ENCODE data around the gene THEM4.

The THEM4 gene

DNA sequence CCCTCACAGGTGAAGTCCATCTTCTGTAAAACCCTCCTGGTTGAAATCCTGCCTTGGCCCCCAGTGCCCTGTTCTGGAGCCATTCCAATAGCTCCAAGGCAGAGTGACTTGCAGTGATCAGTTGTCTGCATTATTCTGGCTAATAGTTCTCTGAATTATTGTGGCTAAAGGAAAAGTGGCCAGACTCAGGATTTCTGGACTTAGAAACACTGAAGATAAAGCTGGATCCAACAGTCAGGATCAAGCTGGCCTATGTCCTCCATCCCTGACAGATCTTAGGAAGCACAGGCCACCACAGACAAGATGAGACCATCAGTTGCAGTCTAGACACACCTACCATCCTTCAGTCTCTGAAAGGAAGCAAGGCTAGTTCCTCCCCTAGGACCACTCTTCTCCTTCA lies 68.9 kb downstream of the THEM4 start:
- peak overlapping the region; percentile 86 for H3K27ac ChIP-seq

DNA sequence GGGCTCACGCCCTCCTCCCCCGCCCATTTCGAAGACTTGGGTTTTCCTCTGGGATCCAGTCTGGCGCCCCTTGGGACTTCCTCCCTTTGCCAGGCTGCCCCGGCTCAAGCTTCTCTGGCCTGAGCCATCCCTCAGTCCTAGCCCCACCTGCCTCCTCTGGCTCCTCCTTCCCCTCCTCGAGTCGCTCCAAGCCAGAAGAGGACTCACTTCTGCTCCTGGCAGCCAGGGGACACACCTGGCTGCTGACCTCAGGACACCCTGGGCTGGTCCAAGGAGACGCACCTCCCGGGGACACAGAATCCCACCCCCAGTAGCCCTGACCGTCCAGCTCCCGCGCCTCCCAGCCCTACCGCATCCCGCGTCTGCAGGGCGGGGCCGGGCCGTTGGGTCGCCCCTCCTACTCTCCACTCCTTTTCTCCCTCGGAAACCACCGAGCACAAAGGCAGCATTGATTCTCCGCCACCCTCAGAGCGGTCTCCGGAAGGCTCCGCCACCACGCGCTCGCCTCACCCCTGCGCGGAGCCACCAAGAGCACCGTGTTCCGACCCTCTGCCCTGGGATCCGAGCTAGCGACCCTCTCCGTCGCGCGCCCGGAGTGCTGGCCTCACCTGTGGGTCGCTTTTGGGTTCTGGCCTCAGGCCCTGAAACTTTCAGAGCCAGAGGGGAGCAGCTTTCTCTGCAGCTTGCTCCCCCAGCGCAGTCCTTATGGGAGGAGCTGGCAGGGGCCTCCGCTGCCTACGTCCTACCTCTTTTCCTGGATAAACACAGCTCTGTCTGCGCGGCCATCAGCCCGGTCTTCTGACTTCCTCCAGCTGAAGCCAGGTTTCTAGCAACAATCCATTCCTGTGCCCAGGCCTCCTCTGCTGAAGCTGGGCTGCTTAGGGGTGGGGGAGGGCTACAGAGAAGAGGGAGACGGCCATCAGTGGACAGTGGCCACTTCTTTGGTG lies 69.6 kb downstream of the THEM4 start, which contains the start of gene C2CD4D:
Gene C2CD4D (minus strand): TSS at position 364 of the 947 bp plus-strand sequence. CDS start 831 bp downstream, outside the sequence.
- peak within 1 kb of the TSS; percentile 86 for H3K27ac ChIP-seq
- DNase-seq (ENCODE audit: low read depth, low spot score) = no peak

More for the DNA sequence above, 68.9 kb downstream of the THEM4 start:
- no peak for DNase-seq (ENCODE audit: low read depth, low spot score)

DNA sequence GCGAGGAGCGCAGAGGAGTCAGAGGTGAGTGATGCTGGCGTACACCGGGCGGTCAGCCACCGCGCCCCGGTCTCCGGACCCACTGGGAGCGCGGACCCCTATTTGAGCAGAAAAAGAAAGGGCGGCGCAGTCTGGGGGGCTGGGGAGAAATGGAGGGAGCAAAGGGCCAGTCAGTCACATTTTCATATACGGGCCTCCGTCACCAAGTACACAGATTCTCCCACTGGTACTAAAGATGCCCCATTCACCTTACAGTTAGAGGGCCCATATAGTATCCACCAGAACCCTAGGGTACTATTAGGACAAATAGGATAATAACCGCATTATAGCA lies 70.3 kb downstream of the THEM4 start:
- H3K27ac ChIP-seq = peak overlapping the region; percentile 86
- no peak for DNase-seq (ENCODE audit: low read depth, low spot score)

DNA sequence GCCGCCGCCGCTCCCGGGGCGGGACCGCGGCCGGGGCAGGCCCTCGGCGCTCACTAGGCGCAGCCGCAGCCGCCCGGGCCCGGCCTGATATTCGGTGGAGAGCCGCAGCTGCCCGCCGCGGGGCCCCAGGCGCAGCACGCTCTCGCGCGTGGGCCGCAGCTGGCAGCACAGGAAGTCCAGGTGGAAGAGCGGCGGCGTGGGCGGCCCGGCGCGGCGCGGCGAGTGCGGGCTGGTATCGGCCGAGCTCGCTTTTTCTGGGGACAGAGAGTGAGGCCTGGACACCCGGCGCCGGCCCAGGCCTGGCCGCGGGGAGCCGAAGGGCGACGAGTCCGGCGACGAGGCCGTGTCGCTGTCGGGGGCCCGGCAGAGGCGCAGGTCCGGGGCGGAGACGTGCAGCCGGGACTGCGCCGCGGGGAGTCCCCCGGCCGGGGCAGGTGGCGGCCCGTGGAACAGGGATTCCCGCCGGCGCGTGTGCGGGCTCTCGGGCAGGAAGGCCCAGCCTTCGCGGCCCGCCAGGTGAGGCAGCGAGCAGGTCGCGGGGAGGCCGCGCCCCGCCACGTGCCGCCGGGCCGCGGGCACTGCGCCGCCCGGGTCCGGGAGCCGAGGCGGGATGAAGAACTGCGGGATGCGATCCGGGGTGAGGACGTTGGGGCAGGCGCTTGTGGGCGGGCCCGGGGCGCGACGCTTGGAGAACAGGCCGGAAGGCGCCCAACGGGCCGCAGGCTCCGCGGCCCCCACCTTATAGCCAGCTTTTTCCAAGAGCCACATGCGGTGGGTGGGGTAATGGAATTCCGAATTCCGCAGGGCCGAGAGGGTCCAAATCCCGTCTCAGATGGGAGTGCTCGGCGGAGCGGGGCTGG lies 70.9 kb downstream of the THEM4 start:
- peak overlapping the region; percentile 80 for H3K27ac ChIP-seq
- no peak for DNase-seq (ENCODE audit: low read depth, low spot score)

DNA sequence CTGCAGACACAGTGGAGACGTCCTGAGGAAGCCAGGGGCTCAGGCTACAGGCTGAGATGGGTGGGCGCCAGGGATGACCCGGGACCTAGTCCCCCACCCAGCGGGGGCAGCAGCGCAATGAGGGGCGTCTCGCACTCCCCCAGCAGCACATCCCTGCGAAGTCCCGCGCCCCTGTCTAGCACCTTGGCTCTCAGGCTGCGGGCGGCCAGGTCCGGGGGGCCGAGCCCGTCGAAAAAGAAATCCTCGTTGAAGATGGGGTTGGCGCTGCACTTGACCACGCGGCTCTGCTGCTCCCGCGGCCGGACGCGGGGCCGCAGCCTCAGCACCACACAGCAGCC lies 71.5 kb downstream of the THEM4 start:
- peak overlapping the region; percentile 80 for H3K27ac ChIP-seq
- DNase-seq (ENCODE audit: low read depth, low spot score) = no peak

DNA sequence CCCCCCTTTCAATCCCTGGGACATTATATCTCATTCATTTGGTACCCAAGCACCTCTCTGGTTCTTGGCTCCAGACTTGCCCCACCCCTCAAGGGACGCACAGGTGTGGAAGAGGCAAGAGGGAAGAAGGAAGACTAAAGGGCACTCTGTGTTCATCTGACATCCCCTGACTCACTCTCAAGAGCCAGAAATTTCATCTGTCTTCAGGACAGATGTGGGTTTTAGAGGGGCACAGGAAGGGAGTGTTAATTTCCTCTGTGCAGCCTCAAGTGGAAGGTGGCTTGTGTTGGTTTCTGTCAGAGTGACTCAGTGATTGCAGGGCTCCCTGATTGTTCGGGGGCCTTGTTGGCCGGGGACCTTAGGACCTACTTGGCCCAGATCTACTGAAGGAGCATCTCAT lies 72.1 kb downstream of the THEM4 start:
- DNase-seq (ENCODE audit: low read depth, low spot score) = no peak
- peak overlapping the region; percentile 80 for H3K27ac ChIP-seq

DNA sequence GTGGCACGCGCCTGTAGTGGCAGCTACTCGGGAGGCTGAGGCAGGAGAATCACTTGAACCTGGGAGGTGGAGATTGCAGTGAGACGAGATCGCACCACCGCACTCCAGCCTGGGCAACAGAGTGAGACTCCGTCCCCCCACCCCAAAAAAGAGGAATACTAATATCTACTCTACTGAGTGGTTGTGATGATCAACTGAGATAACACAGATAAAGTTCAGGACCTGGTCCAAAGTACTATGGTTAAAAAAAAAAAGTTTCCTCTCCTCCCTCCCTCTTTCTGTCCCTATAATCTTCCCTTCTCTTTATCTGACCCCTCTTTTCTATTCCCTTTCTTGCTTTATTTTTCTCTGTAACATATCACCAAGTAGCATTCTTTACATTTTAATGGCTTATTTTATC lies 73.7 kb downstream of the THEM4 start:
- no peak overlapping the region for H3K27ac ChIP-seq

DNA sequence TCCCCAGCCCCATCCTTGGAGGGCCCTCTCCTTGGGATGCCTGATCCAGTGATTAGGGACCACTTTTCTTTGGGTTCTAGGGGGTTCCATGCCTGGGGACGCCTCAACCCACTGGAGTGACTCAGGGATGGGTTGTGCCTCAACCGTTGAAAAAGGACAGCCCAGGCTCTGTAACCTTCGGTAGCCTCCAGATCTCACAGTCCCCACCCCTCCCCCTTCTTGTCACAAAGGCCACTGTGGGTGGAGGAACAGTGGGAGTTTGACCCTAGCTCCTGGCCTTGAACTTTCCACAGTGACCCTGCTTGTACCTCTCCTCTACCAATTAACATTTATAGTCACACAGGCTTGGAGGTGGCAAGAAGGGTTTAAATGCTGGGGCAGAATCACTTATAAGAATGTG lies 75.1 kb downstream of the THEM4 start:
- DNase-seq (ENCODE audit: low read depth, low spot score) = no peak
- H3K27ac ChIP-seq = no peak overlapping the region

More for the DNA sequence above, 73.7 kb downstream of the THEM4 start:
- no peak for DNase-seq (ENCODE audit: low read depth, low spot score)

DNA sequence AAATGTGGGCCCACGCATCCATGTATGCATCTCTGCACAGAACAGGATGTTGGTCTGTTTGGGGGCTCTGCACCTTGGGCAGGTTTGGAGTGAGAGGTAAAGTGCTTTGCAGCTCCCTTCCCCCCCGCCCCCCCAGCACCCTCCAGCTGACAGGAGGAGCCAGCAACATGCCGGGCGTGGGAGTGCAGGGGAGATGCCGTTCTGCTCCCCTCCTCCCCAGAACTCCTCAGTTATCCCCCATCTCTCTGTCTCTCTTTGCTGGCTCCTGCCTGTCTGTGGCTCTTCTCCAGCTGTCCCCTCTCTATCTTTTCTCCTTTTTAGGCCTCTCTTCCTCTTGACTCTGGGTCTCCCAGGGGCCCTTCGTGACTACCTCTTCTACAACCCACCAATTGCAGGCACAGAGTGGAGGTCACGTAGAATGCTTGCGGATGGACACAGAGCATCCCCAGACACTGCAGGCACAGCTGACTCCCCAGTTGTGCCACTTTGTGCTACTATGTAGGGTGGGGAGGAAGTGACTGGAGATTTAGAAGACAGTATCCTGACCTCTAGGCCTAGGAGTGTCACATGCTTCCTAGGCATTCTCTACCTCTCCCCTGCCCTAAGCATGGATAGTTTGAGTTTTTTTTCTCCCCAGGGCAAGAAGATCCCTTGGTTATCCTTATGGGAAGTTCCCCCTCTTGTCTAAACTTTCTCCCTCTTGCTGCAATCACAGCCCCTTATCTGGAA lies 76.0 kb downstream of the THEM4 start:
- H3K27ac ChIP-seq = no peak overlapping the region
- no peak for DNase-seq (ENCODE audit: low read depth, low spot score)

DNA sequence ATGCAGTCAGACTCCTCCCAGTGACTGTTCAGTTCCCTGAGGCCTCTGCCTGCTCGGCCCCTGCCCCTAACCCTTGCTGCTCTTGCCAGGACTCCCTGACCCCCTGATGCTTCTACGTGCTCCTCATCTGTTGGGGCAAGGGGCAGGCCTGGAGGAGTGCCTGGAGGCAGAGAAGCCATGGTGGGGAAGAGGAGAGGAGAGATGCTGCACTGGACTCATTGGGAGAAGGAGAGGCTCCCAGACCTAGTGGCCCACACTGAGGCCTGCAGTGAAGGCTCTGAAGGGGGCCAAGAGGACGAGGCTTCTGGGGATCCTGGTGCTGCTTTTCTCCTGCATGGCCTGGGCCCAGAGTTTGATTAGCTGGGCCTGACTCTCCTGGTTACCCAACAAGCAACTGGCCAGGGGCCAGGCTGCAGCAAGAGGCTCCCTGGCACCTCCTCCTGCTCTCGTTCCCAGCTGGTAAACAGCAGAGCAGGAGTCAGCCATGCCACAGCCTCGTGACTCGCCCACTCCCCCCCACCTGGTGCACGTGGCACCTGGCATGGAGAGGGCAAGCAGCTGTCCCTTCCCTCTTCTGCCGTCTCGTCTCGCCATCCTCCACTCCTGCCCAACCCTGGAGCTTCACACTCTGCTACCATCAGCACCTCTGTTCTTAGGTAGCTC lies 76.9 kb downstream of the THEM4 start:
- no peak for DNase-seq (ENCODE audit: low read depth, low spot score)
- H3K27ac ChIP-seq = no peak overlapping the region

DNA sequence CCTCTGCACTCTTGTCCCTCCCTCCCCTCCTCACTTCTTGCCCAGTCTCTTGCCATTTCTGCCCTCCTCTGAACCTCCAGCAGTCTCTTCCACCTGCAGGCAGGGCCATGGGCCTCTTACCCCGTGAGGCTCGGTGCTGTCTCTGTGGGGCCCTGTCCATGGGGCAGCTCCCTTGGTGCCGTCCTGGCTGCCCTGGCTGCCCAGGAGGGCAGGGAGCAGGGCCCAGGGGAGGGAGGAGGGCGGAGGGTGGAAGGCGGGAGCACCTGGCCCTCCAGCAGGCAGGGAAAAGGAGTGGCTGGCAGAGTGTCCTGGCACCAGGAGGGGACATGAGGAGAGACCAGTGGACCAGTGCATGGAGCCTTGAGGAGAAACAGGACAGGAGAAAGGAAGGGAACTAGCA lies 77.7 kb downstream of the THEM4 start, which contains the start of gene RORC:
Gene RORC (minus strand): TSS at position 198 of the 400 bp plus-strand sequence. CDS start 38 bp downstream, at position 160.
- DNase-seq (ENCODE audit: low read depth, low spot score) = no peak
- no peak within 1 kb of the TSS for H3K27ac ChIP-seq

DNA sequence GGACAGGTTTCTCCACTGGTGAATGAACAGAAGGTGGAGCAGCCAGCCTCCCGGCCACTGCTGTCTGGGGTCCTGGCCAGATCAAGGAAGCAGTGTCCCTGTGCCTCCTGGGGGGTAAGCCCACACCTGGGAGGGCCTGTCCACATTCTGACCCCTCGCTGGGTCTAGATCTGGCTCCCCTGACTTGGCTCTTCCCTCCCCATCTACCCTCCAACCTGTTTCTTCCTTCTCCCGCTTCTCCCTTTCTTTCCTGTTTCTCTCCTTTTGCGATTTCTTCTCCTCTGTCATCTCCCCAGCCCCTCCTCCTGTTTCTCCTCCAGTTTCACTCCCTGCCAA lies 78.1 kb downstream of the THEM4 start:
- H3K27ac ChIP-seq = no peak overlapping the region
- no peak for DNase-seq (ENCODE audit: low read depth, low spot score)

DNA sequence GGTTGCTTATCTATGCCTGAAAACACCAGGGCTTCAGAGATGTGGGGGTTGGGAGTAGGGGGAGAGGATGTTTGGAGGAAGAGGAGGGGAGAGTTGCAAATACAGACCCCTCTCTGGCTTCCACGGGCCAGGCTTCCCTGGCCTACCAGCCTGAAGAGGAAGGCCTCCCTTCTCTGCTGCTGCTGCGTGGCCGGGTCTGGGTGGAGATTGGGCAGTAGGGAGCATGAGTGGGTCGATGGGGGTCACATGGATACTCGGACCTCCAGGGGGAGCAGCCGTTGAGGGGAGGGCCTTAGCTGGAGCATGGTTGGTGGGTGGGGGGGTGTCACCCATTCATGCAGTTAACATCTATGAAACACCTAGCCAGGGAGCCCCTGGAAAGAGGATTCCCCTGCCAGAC lies 79.3 kb downstream of the THEM4 start:
- no peak overlapping the region for H3K27ac ChIP-seq
- no peak for DNase-seq (ENCODE audit: low read depth, low spot score)

DNA sequence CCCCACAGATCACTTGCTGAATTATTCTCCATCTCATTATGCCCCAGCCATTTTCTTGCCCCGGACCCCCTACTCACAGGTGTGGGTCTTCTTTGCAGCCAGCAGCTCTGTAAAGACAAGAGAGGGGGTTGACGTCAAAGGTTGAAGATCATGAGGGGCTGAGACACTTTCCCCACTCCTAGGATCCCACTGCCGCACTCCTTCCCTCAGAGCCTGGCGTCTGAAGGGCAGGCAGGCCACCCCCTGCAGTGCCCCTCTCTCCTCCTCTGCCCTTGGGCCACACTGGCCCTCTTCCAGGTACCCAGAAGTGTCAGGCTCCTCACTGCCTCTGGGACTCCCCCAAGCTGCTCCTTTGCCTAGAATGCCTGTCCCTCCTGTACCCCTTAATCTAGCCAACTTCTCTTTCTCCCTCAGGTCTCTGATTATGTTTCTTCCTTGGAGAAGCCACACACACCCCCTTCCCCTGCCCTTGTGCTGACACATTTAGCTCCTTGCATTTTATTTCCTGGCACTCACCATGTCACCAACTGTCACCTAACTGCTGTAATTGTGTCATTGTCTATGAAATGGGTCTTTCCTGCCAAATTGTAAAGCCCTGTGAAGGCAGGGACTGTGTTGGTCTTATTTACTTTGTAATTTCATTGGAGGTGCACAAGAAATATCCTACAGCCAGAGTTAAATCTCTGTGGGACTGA lies 79.8 kb downstream of the THEM4 start:
- H3K27ac ChIP-seq = no peak overlapping the region
- DNase-seq (ENCODE audit: low read depth, low spot score) = no peak

DNA sequence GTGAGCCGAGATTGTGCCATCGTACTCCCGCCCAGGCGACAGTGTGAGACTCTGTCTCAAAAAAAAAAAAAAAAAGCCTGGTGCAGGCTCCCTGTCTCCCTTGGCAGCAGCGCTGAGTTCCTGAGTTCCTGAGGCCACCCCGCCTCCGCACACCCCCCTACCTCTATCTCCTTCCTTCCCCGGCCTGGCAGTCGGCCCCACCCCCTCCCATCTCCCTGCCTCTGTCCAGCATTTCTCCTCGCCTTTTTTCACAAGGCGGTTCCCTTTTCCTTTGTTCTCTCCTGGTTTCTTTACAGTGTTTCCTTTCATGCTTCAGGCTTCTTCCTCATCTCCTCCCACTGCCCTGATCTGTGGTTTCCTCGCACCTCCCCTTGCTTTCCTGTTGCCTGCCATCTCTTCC lies 80.4 kb downstream of the THEM4 start:
- H3K27ac ChIP-seq = no peak overlapping the region
- no peak for DNase-seq (ENCODE audit: low read depth, low spot score)

DNA sequence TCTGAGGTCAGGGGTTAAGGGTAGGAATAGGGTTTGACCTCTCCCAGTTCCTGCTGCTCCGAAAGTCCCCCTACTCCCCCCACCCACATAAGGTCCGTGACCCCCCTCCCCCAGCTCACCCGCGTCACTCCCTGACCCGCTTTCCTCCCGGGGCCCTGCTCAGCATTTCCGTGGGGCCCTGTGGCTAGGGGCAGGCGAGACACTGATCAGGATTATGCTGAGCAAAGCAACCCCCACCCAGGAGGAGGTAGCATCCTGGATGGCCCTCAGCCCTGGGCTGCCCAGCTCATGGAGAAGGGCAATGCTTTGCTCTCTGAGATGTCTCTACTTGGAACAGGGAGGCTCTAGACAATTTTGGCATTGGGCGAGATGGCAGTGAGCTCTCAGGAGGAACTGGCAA lies 81.5 kb downstream of the THEM4 start:
- DNase-seq (ENCODE audit: low read depth, low spot score) = no peak
- H3K27ac ChIP-seq = no peak overlapping the region

DNA sequence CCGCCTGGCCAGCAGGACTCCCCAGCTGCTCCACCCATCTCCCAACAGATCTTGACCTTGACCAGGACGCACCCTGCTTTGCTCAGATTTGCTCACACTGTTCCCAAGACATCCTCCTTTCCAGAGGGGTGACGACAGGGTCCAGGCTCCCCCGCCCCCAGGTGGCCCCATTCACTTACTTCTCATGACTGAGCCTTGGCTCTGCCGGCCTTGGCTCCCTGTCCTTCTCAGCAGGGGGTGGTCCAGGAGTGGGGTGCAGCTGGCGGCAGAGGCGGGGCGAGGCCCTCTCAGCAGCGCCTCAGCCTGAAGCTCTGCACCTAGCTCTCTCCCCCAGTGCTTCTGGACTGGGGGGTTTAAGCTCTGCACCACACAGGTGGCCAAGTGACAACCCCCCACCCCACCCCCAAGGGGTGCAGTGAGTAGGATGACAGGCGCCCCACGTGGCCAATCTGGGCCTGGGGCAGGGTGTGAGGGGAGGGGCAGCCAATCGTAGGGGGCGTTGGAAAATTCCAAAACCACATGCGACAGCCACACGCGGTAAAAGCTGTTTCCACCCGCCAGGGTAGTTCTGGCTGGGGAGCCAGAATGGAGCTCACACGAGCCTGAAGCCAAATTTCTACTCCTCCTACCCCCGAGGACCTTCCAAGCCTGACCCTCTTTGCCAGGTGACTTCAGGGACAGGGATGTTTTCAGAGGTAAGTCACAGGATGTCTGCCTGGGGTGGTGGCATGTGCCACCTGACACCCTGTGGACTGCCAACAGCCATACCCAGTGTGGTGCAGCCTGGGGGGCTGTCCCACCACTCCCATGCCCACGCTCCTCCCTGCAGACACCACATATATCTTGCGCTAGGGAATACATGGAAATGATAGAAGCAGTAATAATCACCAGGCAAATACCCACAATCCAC lies 83.3 kb downstream of the THEM4 start:
- DNase-seq (ENCODE audit: low read depth, low spot score) = no peak
- H3K27ac ChIP-seq = no peak overlapping the region

DNA sequence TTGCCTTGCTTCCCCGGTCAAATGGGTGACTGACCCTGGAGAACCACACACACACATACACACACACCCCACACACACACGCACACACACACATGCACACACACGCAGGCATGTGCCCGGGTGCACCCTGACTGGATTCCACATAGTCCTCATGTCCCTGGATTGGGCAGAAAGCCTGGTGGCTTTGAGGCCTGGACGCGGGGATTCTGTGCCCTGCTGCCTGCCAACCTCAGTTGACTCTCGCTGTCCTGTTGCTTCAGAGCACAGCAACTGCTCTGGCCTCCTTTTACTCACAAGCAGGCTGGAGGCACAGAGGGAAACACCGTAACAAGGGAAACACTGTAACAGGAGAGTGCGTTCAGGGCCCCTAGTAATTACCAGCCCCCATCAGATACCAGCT lies 84.1 kb downstream of the THEM4 start:
- DNase-seq (ENCODE audit: low read depth, low spot score) = no peak
- no peak overlapping the region for H3K27ac ChIP-seq
